Hindlimb muscle (tissue), 1 donor: ENCODE results near the gene BMPR1A. TPM values are rescaled to one million over a fixed set of nuclear protein-coding genes. Genes with fewer than 3 reads are reported as not detected.
A peak's percentile ranks its signal among the peaks of the same experiment; 100 is the strongest.
"Not testable (repeated sequence)": the region's sequence is repeated elsewhere in the genome, so short reads cannot be mapped to it uniquely, and the experiment has no call there.

Source experiments
- DNase-seq: peaks from one replicate; pipeline ENCODE4 v3.0.0-alpha.2; 2013
- polyA plus RNA-seq: library from polyadenylated mRNA; unstranded; fragments of 120-200 nt; gene quantifications from one replicate; pipeline ENCODE4 v1.2.1, GENCODE V29; 2013; ENCODE audit not compliant: insufficient read length

Gene BMPR1A
- polyA plus RNA-seq, 1 donor: 45.2 TPM

GRCh38 chr10:86851328-86852207 is 95.1 kb downstream of the BMPR1A start:
- DNase-seq: no peak

GRCh38 chr10:86853582-86853981 is 97.2 kb downstream of the BMPR1A start:
- not testable (repeated sequence) for DNase-seq

- no peak for DNase-seq
Measured at GRCh38 chr10:86855513-86855912, 99.1 kb downstream of the BMPR1A start.

- no peak for DNase-seq
Measured at GRCh38 chr10:86856156-86856555, 99.7 kb downstream of the BMPR1A start.

- no peak for DNase-seq
Measured at GRCh38 chr10:86857128-86857721, 100.8 kb downstream of the BMPR1A start.

GRCh38 chr10:86858011-86858410 is 101.6 kb downstream of the BMPR1A start:
- no peak for DNase-seq

- DNase-seq: no peak
Measured at GRCh38 chr10:86861351-86861750, 104.9 kb downstream of the BMPR1A start.

- DNase-seq: no peak
Measured at GRCh38 chr10:86862373-86862772, 106.0 kb downstream of the BMPR1A start.

- DNase-seq: no peak
Measured at GRCh38 chr10:86862786-86863483, 106.5 kb downstream of the BMPR1A start.

GRCh38 chr10:86863484-86863842 is 107.0 kb downstream of the BMPR1A start:
- DNase-seq: no peak

- not testable (repeated sequence) for DNase-seq
Measured at GRCh38 chr10:86865011-86865811, 108.8 kb downstream of the BMPR1A start.

- DNase-seq: no peak
Measured at GRCh38 chr10:86867149-86867548, 110.7 kb downstream of the BMPR1A start.

- peak; percentile 81 for DNase-seq
Measured at GRCh38 chr10:86868353-86868752, 111.9 kb downstream of the BMPR1A start.

- no peak for DNase-seq
Measured at GRCh38 chr10:86870679-86871078, 114.3 kb downstream of the BMPR1A start.

GRCh38 chr10:86871563-86872183 is 115.3 kb downstream of the BMPR1A start:
- DNase-seq: no peak

- no peak for DNase-seq
Measured at GRCh38 chr10:86872757-86873156, 116.3 kb downstream of the BMPR1A start.

GRCh38 chr10:86876748-86877147 is 120.3 kb downstream of the BMPR1A start:
- no peak for DNase-seq

- DNase-seq: no peak
Measured at GRCh38 chr10:86878983-86879713, 122.7 kb downstream of the BMPR1A start.

- no peak for DNase-seq
Measured at GRCh38 chr10:86880971-86881370, 124.6 kb downstream of the BMPR1A start.

GRCh38 chr10:86888585-86889381 is 132.4 kb downstream of the BMPR1A start:
- no peak for DNase-seq

- DNase-seq: no peak
Measured at GRCh38 chr10:86889997-86890396, 133.6 kb downstream of the BMPR1A start.
